ENCODE measurements around the gene SYK.
A peak's percentile ranks its signal among the peaks of the same experiment; 100 is the strongest.
"Not testable (repeated sequence)": the region's sequence is repeated elsewhere in the genome, so short reads cannot be mapped to it uniquely, and the experiment has no call there.

The SYK gene

DNA sequence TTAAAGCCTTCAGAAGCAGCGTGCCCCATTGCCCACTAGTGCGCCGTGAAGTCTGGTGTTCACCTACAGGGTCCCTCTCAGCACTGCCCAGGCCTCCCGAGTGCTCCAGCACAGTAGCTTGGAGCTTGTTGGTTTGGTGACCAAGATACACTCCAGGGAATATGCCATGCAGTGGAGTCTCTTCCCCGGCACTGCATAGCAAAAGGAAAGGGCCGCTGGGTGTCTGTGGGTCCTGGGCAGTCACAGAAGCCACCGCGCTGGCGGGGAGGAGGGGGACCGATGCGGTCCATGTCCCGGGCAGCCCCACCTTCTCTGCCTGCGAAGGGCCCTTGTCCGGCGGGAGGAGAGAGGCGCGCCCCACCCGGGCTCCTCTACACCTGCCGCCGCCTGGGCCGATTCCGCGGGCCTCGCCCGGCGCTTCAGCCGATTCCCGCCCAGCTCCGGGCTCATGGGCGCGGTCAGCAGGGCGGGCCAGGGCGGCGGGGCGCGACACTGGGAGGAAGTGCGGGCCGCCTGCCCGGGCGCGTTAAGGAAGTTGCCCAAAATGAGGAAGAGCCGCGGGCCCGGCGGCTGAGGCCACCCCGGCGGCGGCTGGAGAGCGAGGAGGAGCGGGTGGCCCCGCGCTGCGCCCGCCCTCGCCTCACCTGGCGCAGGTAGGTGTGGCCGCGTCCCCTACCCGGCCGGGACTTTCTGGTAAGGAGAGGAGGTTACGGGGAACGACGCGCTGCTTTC is at the start of gene SYK:
Gene SYK, plus strand, starts transcription at position 579 of the 732 bp plus-strand sequence. CDS start 42,080 bp downstream, outside the sequence.
- DNase-seq (ENCODE audit: low spot score in 2 of 2) (peak; percentile 55 to 68), ATAC-seq (ENCODE audit: low read depth) (peak; percentile 81)
- H3K27me3 Mint-ChIP-seq: no peaks in the 10 kb centered on the region
- H3K36me3 Mint-ChIP-seq: peaks cover 2% of the 10 kb centered on the region
- peak within 1 kb of the TSS; percentile 99 for H3K4me3 Mint-ChIP-seq
- no peaks in the 10 kb centered on the region for H3K9me3 Mint-ChIP-seq
- peak within 1 kb of the TSS; percentile 99 for H3K27ac Mint-ChIP-seq
- H3K4me1 Mint-ChIP-seq: peaks cover 47% of the 10 kb centered on the region

DNA sequence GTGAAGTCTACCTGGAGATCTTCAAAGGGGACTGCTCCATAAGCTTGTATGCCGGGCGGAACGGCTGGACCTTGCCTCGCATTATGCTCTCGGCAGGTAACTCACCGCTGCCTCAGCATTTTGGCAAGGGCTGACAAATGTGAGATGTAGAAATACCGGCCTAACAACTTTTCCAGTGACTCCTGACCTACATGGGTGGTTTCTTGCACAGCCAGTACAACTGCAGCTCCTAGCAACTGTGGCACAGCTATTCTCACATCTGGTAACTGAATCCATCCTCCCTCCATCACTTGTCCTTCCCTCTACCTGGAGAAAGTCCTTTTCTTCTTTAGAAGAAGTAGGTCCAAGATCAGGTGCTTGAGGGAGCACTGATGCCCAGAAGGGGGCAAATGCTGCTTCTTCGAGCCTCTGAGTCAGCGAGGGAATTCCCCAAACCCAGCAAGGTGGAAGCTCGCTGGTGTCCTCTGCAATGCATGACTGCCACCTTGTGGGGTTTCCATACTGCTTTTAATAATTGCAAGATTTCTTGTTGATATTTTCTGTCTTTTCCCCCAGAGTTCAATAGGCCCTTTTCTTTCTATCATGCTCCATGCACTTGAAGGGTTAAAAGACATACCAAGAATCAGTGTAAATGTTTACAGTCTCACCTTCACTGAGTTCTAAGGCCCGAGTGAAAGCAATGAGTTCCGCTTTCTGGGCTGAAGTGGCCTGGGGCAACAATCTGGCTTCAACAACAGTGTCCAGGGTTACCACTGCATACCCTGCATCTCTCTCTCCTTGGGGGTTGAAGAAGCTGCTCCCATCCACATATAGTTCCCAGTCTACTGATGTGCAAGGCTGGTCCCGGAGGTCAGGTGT is 45.9 kb upstream of the SYK start:
- peak overlapping the region; percentile 88 for H3K27ac Mint-ChIP-seq
- H3K27me3 Mint-ChIP-seq: not testable (repeated sequence)

DNA sequence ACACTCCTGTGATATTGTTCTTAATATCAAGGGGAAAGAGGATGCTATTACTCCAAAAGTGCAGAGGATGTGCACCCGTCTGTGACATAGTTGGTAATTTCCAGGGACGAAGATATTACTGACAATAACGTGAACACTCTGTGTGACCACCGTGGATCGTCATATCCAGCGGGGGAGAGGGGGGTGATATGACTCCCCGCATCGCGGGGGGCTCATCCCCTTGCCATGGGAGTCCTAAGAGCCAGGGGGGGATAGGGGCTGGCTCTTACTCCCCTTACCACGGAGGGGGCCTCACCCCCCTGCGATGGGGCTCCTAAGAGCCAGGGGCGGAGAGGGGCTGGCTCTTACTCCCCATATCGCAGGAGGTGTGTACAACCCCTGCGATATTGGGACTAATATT is 41.0 kb upstream of the SYK start:
- H3K27me3 Mint-ChIP-seq; ATAC-seq (ENCODE audit: low read depth); H3K4me1 Mint-ChIP-seq; DNase-seq (ENCODE audit: low spot score in 2 of 2); H3K4me3 Mint-ChIP-seq; H3K27ac Mint-ChIP-seq; H3K9me3 Mint-ChIP-seq; H3K36me3 Mint-ChIP-seq: not testable (repeated sequence)

More for the DNA sequence above, 45.9 kb upstream of the SYK start:
- not testable (repeated sequence) for H3K4me1 Mint-ChIP-seq, H3K4me3 Mint-ChIP-seq, H3K9me3 Mint-ChIP-seq, H3K36me3 Mint-ChIP-seq
- DNase-seq (ENCODE audit: low spot score in 2 of 2): peak; percentile 63 to 76
- ATAC-seq (ENCODE audit: low read depth): peak; percentile 49

DNA sequence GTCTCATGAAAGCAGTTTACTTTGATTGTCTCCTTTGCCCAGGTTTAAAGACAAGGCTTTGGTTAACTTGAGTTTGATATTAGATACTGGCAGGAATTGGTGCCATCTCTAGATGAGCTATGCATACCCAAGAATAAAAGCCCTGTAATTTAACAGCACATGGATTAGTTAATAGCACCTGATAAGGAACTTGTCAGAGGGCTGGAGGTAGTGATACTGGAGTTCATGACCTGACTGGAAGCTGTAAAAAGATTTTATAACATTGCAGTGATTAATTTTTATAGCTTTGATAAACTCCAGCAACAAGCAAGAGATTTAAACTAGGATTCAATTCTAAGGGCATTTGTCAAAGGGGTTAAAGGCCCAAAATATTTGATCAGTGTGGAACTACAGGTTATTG is 34.9 kb upstream of the SYK start:
- ATAC-seq (ENCODE audit: low read depth) (no peak), DNase-seq (ENCODE audit: low spot score in 2 of 2) (no peak)
- no peak overlapping the region for H3K4me3 Mint-ChIP-seq
- no peaks in the 10 kb centered on the region for H3K27me3 Mint-ChIP-seq
- H3K36me3 Mint-ChIP-seq: no peaks in the 10 kb centered on the region
- no peak overlapping the region for H3K27ac Mint-ChIP-seq
- H3K4me1 Mint-ChIP-seq: peaks cover 30% of the 10 kb centered on the region
- H3K9me3 Mint-ChIP-seq: no peaks in the 10 kb centered on the region

DNA sequence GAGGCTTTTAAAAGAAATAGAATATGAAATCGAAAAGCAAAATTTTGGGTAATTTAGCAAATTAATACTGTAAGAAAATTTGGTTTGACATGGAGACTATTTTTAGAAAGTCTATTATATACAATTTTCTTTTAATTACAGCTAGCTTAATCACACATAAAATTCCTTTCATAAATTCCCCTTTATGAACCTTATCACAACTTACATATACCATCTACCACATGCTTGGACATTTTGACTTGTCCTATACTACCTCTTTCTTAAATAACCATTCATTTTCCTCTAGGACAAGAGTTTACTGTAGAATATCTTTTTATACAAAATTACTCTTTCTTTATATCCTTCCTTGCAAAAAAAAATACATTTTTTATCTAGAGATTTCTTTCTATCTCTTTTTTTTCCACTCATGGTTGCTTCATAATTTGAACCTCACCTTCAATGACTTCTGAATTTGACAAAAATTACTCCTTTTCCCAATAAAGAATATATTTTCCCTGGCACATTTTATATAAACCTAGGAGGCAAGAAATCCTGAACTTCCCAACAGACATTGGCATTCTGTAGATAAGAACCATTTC is 34.0 kb upstream of the SYK start:
- DNase-seq (ENCODE audit: low spot score in 2 of 2): no peak
- H3K36me3 Mint-ChIP-seq: no peaks in the 10 kb centered on the region
- ATAC-seq (ENCODE audit: low read depth): no peak
- no peak overlapping the region for H3K27ac Mint-ChIP-seq
- H3K27me3 Mint-ChIP-seq: no peaks in the 10 kb centered on the region
- H3K9me3 Mint-ChIP-seq: no peaks in the 10 kb centered on the region
- peaks cover 37% of the 10 kb centered on the region for H3K4me1 Mint-ChIP-seq
- no peak overlapping the region for H3K4me3 Mint-ChIP-seq

DNA sequence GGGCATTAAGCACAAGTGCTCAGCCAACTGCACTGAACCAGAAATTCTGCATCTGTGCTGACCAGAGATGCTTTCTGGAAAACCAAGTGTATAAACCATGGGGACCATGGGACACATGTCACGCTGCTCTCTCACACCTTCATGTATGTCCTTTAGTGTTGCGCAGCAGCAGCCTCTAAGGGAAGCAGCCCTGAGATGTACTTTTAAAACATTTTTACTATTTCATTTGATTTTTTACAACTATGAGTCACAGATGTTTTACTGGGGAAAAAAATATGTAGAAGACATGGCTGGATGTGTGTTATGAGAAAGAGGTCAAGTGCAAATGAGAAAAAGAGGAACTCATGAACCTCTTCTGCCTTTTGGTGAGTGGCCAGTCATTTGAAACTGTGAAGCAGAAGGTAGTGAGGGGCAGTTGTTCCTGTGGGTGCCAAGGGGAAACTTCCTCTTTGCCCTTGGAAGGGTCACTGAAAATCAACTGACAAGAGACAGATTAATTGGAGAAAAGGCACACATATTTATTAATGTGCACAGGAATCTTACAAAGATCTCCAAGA is 31.4 kb upstream of the SYK start:
- H3K27me3 Mint-ChIP-seq: no peaks in the 10 kb centered on the region
- H3K36me3 Mint-ChIP-seq: no peaks in the 10 kb centered on the region
- H3K27ac Mint-ChIP-seq: peak overlapping the region; percentile 40
- H3K4me1 Mint-ChIP-seq: peaks cover 60% of the 10 kb centered on the region
- ATAC-seq (ENCODE audit: low read depth) (peak; percentile 20), DNase-seq (ENCODE audit: low spot score in 2 of 2) (no peak)
- no peaks in the 10 kb centered on the region for H3K9me3 Mint-ChIP-seq
- peak overlapping the region; percentile 4 for H3K4me3 Mint-ChIP-seq

DNA sequence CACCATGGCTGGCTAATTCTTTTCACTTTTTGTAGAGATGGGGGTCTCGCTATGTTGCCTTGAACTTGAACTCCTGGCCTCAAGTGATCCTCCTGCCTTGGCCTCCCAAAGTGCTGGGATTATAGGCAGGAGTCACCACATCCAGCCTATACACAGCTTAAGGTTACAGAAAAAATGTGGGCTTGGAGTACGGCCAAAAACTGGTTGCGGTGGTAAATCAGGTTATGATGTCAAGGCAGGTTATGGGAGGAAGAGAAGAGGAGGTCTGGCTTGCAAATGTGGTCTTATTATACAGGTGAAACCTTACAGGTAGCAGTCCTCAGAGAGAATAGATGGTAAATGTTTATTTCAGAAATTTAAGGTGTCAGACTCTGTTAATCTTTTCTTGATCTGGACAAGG is 30.7 kb upstream of the SYK start:
- no peak overlapping the region for H3K4me3 Mint-ChIP-seq
- H3K4me1 Mint-ChIP-seq: peaks cover 60% of the 10 kb centered on the region
- H3K36me3 Mint-ChIP-seq: no peaks in the 10 kb centered on the region
- H3K27me3 Mint-ChIP-seq: no peaks in the 10 kb centered on the region
- ATAC-seq (ENCODE audit: low read depth): no peak
- H3K27ac Mint-ChIP-seq: peak overlapping the region; percentile 40
- no peaks in the 10 kb centered on the region for H3K9me3 Mint-ChIP-seq
- DNase-seq (ENCODE audit: low spot score in 2 of 2): no peak

DNA sequence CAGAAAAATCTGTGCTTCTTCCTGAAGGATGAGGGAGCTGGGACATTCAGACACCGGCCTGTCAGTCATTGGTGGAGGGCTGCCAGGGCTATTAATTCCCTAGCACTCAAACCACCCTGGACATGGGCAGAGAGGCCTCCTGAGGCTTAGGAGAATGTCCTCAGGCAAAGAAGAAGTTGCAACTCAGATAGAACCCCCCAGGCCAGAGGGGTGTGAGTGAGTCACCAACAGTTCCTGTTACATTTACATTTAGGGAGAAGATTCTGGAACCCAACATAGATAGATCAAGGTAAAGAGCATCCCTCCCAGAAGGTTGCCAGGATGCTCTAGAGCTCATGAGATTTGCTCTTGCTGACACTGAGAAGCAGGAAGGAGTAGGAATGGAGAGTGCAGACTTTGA is 29.2 kb upstream of the SYK start:
- H3K36me3 Mint-ChIP-seq: no peaks in the 10 kb centered on the region
- no peaks in the 10 kb centered on the region for H3K9me3 Mint-ChIP-seq
- H3K27me3 Mint-ChIP-seq: no peaks in the 10 kb centered on the region
- peaks cover 60% of the 10 kb centered on the region for H3K4me1 Mint-ChIP-seq
- ATAC-seq (ENCODE audit: low read depth): no peak
- peak overlapping the region; percentile 74 for H3K27ac Mint-ChIP-seq
- no peak overlapping the region for H3K4me3 Mint-ChIP-seq
- DNase-seq (ENCODE audit: low spot score in 2 of 2): no peak

DNA sequence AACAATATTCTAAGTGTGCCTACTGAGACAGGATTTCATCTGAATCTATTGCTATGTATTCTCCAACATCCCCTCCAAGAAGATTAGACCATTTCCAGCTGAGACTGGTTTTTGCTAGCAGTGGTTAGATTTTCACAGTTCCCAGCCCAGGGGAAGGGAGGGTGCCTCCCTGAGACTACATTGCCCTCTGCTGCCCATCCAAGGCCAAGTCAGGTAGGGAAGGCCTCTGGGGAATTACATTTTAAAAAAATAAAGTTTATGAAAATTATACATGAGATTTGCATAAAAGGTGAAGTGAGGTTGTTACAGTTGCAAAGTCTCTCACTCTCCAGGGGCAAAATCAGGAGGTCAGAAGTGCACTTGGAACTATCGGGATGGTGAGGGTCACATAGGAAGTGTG is 28.0 kb upstream of the SYK start:
- Mint-ChIP-seq H3K27ac (peak overlapping the region; percentile 74), H3K27me3 (no peaks in the 10 kb centered on the region), H3K4me3 (peak overlapping the region; percentile 32), H3K4me1 (peaks cover 56% of the 10 kb centered on the region), H3K36me3 (no peaks in the 10 kb centered on the region), H3K9me3 (no peaks in the 10 kb centered on the region)
- ATAC-seq (ENCODE audit: low read depth): peak; percentile 7
- no peak for DNase-seq (ENCODE audit: low spot score in 2 of 2)

DNA sequence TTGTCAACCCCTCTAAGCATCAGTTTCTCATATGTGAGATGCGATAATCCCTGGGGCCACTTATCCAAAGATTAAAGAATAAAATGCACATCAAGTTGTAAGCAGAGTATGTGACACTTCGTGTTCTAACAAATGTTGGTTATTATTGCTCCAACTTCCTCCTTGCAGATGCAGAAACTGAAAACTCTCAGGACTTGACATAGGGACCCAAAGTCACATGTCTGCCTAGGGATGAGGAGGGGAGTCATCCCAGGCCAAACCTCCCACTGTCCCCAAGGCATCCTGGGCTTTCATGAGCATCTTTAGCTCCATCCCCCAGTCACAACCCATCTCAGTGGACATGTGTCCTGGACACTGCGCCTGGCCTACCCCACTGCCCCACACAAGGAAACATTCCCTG is 27.5 kb upstream of the SYK start:
- peak overlapping the region; percentile 74 for H3K27ac Mint-ChIP-seq
- peak overlapping the region; percentile 32 for H3K4me3 Mint-ChIP-seq
- no peaks in the 10 kb centered on the region for H3K27me3 Mint-ChIP-seq

DNA sequence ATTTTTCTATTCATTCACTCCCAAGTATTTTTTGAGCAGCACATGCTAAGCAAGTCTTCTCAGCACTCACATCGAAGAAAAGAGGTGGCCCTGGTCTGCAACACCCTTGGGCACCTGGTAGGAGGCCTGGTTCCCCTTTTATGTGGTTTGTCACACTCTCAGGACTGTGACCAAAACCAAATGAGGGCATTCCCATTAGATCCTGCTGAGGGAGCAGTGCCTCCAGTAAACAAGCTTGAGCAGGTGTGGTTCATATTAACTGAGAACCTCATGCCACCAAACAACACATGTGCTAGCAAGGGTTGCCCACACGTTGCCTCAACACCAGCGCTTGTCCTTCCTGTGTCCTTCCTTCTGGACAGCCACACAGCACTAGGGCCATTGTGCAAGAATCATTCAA is 26.9 kb upstream of the SYK start:
- Mint-ChIP-seq H3K27ac (peak overlapping the region; percentile 74), H3K4me1 (peaks cover 47% of the 10 kb centered on the region), H3K9me3 (no peaks in the 10 kb centered on the region), H3K36me3 (no peaks in the 10 kb centered on the region), H3K4me3 (peak overlapping the region; percentile 37), H3K27me3 (no peaks in the 10 kb centered on the region)
- ATAC-seq (ENCODE audit: low read depth): peak; percentile 94
- peak; percentile 46 to 75 for DNase-seq (ENCODE audit: low spot score in 2 of 2)

More for the DNA sequence above, 27.5 kb upstream of the SYK start:
- Mint-ChIP-seq H3K9me3 (no peaks in the 10 kb centered on the region), H3K4me1 (peaks cover 53% of the 10 kb centered on the region), H3K36me3 (no peaks in the 10 kb centered on the region)
- ATAC-seq (ENCODE audit: low read depth) (no peak), DNase-seq (ENCODE audit: low spot score in 2 of 2) (no peak)

DNA sequence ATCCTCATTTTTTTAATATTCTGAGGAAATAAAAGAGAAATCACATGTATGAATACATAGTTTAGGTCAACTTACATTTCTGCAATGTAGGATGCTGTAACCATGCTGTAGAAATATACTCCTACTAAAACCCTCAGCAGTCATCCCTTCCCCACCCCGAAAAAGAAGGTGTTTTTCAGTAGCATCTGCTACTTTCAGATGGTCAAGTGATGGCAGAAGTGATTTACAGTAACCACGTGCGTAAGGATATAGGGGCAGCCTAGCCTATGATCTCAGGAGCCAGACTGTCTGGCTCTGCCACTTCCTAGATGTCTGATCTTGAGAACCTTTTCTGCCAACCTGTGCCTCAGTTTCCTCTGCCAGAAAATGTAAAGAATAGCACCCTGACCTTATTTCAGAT is 26.0 kb upstream of the SYK start:
- Mint-ChIP-seq H3K4me3 (no peak overlapping the region), H3K36me3 (no peaks in the 10 kb centered on the region), H3K27me3 (no peaks in the 10 kb centered on the region), H3K27ac (no peak overlapping the region), H3K4me1 (peaks cover 38% of the 10 kb centered on the region), H3K9me3 (no peaks in the 10 kb centered on the region)
- no peak for ATAC-seq (ENCODE audit: low read depth)
- no peak for DNase-seq (ENCODE audit: low spot score in 2 of 2)

DNA sequence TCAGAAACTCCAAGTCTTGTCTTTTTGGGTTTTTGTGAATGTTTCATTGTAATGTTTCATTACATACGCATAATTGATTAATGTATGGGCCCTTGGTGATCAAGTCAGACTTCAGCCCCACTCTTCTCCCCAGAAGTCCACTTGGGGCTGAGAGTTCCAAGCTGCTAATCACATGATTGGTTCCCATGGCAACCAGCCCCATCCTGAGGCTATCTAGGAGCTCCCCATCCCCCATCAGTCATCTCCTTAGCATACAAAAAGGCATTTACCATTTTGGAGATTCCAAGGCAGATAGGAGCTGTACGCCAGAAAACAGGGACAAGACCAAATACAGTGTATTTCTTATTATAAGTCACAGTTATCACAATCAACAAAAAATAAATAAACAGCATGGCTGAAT is 22.9 kb upstream of the SYK start:
- Mint-ChIP-seq H3K4me3 (no peak overlapping the region), H3K27ac (no peak overlapping the region), H3K27me3 (no peaks in the 10 kb centered on the region), H3K36me3 (no peaks in the 10 kb centered on the region), H3K9me3 (no peaks in the 10 kb centered on the region), H3K4me1 (peaks cover 23% of the 10 kb centered on the region)
- no peak for DNase-seq (ENCODE audit: low spot score in 2 of 2)
- no peak for ATAC-seq (ENCODE audit: low read depth)

DNA sequence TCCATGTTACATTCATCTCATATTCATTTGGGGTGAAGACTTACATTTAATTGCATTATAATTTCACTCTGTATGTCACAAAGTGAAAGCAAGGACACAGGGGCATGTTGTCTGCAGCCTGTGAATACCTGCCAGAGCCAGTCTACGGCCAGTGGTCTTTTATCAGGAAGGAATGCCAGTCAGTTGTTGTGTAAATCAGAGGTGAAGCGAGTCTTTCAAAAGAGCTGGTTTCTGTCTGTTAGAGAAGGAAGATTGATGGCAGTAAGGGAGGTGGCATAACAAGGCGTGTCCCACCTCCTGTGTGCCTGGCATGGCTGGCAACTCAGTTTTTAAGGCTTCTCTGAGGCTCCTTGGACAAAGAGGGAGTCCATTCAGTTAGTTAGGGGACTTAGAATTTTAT is 18.1 kb upstream of the SYK start:
- H3K9me3 Mint-ChIP-seq: no peaks in the 10 kb centered on the region
- H3K36me3 Mint-ChIP-seq: no peaks in the 10 kb centered on the region
- no peak overlapping the region for H3K4me3 Mint-ChIP-seq
- no peaks in the 10 kb centered on the region for H3K27me3 Mint-ChIP-seq
- ATAC-seq (ENCODE audit: low read depth): no peak
- no peak for DNase-seq (ENCODE audit: low spot score in 2 of 2)
- H3K27ac Mint-ChIP-seq: no peak overlapping the region
- H3K4me1 Mint-ChIP-seq: peaks cover 18% of the 10 kb centered on the region
